Measurements from ENCODE around the gene EPHB2.
A peak's percentile ranks its signal among the peaks of the same experiment; 100 is the strongest.

The EPHB2 gene

DNA sequence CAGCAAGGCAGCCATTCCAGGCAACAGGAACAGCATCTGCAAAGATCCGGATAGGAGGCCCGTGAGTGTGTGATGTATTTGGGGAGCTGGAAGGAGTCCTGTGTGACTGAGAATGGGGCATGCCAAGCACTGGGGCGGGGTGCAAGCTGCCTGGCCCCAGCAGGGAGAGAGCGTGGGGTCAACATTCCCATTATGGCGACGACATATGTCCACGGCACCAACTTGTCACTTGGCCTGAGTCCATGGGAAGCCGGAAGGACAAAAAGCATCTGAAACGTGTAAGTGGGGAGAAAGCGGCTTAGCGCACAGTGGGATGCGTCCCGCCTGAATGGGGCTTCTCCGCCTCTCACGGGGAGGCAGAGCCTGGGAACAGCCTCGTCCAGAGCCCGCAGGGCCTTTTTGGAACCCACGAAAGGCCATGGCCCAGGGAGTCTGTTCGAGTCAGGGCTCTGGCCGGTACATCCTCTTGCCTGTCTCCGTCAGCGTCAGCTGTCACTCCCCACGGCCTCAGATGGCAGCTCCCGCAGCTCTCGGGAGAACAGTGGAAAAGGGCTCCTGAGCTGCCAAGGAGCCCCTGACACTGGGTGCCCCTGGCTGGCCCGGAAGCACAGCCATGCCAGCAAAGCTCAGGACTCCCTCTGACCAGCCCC, 12.4 kb downstream of the EPHB2 start:
- no peak for DNase-seq (ENCODE audit: low read depth)

DNA sequence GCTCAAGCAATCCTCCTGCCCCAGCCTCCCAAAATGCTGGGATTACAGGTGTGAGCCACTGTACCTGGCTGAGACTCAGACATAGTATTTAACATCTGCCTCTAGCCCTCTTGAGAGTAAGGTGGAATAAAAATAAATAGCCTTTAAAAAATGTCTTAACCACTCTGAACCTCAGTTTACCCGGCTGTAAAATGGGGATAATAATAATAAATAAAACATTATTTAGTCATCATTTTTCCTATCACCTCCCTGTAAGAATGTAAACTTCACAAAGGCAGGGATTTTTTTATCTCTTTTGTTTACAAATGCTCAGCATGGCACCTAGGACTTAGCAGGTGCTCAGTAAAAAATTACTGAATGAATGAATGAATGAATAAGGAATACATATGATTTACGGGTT, 17.2 kb downstream of the EPHB2 start:
- DNase-seq (ENCODE audit: low read depth) = no peak

DNA sequence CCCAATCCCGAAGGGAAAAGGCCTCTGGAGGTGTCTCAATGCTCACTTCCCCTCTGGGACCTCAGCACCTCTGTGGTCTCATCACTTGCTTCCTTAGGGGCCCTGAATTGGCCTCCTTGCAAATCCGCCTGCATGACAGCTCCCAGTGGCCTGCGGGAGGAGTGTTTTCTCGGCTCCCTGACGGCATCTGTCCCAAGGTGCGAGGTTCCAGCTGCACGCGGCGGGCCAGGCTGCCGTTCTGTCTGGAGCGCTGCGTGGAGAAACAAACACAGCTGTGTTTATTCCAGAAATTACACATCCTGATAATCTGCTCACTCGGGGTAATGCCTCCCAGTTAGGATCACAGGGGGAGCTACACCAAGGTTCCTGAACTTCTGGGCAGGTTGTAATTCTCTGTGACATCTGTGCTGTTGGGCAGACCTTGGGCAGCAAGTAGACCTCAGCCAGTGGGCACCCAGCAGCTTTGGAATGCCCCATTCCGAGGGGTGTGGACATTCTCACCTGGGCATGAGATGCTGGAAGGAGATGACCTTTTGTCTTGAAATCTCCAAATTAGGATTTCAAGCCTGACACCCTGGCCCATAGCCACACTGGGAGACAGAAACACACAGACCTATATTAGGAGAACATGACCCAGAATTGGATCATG, 18.2 kb downstream of the EPHB2 start:
- DNase-seq (ENCODE audit: low read depth) = no peak

DNA sequence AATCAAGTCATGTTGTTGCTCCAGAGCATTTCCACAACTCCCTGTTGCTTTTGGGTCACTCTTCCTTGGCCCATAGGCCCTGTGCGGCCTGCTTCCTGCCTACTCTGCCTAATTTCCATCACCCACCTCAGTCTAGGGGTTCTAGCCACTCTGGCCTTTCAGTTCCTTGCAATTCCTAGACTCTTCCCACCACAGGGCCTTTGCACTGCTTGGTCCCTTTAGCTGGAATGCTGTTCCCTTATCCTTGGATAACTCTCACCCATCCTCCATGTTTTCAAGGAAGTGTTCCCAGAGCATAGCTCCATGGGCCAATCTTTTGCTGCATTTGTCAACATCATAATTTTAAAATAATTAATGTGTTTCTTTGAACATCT, 18.7 kb downstream of the EPHB2 start:
- DNase-seq (ENCODE audit: low read depth) = no peak

DNA sequence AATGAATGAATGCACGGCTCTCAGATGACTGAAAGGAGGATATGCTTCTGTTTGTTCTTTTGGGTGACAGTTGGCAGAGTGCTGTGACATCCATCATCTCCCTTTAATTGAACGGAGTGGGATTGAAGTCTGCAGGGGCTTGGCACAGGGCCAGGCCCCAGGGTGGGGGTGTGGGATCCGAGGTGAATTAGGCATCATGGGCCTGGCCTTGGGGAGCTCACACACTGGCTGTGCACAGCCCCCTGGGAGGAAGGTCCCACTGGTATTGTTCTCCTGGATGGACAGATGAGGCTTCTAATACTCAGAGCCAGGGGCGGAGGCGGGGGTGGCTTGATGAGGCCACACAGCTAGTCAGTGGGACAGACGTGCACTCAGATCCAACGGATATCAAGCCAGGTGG, 19.3 kb downstream of the EPHB2 start:
- no peak for DNase-seq (ENCODE audit: low read depth)

DNA sequence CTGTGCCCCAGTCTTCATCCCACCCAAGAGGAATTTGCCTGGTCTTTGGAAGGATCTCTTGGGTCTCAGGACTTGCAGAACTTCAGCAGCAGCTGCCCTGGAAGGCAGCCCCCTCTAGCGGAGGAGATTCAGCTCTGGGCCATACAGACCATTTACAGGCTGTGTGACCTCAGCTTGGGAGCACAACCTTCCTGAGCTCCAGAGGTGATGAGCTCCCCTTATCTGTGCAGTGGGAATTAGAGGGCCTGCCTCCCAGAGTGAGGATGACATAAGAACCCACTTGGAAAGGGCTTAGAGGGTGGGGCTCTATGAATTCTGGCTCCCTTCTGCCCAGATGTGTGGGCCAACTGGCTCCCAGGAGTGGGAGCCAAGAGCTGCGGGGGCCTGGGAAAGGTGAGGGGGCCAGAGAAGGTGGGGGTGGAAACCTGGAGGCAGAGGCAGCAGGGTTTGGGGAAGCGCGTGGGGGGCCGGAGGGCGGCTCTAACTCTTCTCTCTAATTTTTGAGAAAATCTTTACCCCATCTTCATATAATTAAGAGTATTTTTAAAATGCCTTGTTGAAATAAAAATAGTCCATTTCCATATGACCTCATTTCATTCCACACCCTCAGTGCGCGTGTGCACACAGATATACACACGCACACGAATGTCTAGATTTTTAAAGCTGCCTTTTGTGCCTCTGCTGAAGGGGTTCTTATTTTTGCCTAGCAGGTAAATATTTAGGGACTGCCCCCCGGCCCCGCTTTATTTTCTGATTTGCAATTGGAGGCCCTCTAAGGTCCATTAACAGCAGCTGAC, 21.5 kb downstream of the EPHB2 start:
- DNase-seq (ENCODE audit: low read depth) = peak; percentile 47

DNA sequence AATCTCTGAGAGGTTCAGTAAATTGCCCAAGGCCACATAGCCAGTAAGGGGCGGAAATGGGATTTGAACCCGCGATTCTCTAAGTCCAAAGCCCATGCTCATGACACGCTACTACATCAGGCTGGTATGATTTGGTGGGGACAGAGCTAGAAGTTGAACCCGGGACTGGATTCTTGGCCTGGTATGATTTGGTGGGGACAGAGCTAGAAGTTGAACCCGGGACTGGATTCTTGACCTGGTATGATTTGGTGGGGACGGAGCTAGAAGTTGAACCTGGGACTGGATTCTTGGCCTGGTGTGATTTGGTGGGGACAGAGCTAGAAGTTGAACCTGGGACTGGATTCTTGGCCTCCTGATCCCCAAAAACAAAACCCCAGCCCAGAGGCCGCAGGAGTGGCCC, 23.0 kb downstream of the EPHB2 start:
- no peak for DNase-seq (ENCODE audit: low read depth)

DNA sequence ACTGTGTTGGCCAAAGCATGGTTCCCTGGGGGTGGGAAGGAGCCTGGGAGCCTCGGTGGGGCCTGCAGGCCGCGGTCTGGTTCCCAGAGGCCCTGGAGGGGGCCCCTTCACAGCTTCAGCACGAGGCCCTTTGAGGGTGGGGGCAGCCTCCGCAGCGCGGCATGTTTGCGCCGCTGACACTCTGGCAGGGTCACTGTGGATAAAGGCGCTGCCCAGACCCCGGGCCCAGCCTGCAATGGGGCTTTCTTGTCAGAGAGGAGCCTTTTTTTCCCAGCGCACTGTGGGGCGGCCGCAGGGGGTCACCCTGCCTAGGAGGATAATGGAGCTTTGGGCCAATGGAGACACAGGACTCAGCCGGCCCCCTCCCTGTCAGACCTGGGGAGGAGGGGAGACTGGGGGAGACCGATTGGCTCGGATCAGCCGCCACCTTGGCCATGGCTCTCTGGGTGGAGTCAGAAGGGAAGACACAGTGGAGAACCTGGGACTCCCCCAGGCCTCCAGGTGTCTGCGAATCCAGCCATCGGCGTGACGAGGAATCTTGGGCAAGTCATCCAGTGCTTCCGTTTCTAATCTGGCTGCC, 26.0 kb downstream of the EPHB2 start:
- DNase-seq (ENCODE audit: low read depth) = no peak

DNA sequence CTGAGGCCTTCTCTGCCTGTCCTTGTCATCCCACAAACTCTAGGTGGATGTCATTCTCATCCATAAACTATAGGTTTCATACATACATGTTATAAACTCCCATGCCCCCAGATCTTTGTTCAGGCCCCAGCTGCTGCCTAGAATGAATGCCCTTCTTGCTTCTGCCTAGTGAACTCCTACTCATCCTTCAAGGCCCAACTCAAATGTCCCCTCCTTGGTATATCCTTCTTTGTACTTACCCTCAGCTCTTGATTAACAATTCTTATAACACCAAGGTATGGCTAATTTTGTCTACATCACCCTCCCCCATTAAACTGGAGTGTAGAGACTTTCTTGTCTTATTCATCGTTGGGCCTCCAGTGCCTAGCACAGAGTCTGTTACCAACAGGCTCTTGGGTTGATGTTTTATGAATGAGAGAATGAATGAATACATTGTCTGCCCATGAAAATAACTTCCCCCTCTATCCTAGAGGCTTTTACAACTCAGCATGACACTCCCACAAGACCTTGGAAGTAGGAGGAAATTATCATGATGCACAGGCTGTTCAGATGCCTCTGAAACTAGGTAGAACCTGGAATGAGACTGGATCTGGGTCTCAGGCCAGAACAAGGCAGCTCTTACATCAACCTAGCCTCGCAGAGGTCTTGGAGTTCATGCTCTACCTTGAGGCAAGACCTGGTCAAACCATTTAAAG, 26.9 kb downstream of the EPHB2 start:
- DNase-seq (ENCODE audit: low read depth) = peak; percentile 70

DNA sequence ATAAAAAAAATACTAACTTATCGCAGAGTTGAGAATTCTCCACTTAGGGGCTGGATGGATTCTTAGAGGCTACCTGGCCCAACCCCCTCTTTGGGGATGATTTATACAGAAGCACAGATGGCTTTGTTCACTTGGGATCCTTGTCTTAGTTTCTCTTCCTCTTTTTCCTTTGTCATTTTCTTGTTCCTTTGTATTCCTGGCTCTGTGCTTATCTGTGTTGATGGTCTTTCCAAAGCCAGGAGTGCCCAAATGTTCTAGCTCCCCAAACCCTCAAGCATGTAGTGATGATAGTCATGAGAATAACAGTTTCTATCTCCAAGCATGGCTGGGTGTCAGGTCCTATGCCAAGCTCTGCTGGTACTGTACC, 27.4 kb downstream of the EPHB2 start:
- no peak for DNase-seq (ENCODE audit: low read depth)

DNA sequence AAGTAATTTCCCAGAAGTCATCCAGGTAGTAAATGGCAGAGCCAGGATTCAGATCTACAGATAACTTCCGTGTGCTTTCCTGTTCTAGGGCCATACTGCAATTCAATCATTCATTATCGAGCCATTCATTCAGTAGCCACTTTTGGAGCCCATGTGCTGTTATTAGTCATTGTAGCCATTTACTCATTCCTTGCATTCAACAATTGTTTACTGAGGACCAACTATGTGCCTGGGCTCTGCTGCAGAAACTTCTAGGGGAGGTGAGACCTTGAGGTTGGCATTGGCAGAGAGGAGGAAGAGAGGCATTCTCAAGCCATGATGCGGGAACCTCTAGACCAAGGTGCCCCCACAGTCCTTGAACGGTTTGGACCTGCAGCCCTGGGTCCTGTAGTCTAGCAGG, 27.9 kb downstream of the EPHB2 start:
- DNase-seq (ENCODE audit: low read depth) = peak; percentile 39

DNA sequence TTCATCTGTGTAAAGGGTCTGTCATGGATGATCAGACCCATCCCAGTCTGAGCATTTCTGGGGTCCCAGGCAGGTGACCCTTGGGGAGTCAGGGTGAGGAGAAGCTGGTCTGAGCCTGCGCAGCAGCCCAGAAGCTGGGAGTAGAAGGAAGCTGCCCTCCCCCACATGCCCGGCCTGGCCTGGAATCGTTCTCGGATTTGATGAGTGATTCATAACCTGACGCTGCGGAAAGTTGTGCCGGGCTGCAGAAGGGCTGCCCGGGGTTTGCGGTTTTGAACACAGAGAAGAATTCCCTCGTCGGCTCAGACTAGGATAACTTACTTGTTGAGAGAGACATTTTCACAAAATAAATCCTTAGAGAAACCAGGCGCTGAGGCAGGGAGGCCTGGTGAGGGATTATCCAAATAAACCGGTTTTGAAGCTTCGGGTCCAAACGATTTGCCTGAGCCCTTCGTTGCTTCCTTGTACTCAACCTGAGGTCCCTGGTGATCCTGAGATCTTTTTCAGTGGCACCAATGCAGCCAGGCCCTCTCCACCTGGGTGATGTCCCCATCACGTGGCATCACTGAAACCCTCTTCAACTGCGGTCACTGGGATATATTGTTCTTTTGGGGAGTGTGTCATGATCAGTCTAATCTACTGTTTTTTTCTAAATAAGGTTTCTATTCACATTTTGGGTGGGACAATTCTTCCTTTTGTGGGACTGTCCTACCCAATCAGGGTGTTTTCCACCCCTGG, 29.2 kb downstream of the EPHB2 start:
- peak; percentile 97 for DNase-seq (ENCODE audit: low read depth)

DNA sequence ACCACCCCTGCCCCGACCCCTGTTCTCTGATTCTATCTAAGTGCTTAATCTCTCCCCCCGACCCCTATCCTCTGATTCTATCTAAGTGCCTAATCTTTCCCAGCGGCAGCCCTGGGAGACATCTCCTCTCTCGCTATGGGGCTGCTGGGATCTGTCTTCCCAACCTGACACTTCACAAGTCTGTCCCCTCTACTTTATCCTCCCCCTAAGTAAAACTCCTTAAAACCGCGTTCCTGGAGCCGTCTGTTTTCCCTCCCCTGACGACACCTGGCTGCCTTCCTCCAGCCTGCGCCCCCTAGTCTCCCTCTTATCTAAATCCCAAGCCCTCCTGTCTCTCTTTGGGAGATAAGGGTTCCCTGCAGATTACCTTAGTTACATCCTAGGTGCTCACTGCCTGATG, 30.5 kb downstream of the EPHB2 start:
- DNase-seq (ENCODE audit: low read depth) = peak; percentile 51

DNA sequence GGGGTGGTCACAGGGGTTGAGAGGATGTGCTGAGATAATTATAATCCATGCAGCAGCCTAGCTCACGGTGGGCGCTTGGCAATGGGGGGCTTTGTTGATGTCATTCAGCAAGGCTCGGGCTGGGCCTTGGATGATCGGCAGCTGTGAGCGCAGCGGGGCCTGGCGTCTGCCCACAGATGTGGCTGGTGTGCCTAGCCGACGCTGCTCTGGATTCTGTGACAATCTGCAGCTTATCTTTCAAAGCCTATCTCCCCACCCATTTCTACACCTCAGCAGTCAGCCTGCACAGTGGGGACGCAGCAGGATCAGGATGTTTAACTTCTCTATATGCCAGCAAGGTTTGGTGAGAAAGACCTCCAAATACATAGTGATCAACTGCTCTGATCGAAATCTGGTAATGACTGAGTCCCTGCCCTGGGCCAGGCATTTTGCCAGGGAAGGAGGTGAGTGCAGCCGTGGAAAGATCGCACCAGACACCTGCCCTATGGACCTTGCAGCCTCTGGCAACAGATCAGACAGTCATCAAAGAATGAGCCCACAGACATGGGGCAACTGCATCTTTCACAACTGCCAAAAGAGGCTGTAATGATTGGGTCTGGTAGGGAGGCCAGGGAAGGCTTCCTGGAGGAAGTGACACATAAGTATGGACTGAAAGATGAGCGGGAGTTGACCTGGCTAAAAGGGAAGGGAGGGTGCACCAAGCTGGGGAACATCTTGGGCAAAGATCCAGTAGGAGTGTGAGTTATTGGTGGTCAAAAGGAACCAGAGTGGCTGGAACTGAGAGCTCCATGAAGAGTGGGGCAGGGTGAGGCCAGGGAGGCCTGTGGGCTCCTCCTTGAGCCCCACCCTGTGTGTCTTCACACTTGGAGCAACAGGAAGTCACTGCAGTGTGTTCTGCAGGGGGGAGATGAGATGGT, 35.3 kb downstream of the EPHB2 start:
- DNase-seq (ENCODE audit: low read depth) = peak; percentile 97

DNA sequence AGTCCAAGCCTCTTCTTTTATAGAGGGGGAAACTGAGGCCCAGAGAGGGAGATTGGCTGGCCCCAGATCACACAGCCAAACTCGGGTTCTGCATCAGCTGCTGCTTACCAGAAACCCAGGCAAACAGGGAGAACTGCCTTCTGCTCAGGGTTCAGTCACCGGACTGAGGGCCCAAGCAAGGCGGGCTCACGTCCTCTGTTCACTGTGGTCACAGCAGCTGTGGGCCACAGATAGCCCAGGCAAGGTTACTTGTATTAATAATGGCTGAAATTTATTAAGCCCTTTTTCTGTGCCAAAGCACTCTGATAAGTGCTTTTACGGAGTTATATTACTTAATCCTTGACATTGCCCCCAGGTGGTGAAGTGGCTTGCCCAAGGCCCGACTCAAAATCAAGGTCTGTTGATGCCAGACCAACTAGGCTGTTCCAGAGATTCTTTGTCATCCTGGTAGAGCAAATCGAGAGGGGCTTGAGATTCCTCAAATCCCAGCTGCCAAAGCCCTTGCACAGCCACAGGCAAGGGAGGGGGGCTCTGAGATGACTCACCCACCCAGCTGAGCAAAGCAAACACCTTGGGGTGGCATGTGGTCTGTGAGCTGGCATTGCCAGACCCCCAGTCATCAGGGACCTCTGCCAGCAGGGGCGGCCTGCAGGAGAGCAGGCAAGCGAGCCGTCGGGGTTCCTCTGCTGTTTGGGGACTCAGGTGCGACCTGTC, 36.5 kb downstream of the EPHB2 start:
- peak; percentile 82 for DNase-seq (ENCODE audit: low read depth)

DNA sequence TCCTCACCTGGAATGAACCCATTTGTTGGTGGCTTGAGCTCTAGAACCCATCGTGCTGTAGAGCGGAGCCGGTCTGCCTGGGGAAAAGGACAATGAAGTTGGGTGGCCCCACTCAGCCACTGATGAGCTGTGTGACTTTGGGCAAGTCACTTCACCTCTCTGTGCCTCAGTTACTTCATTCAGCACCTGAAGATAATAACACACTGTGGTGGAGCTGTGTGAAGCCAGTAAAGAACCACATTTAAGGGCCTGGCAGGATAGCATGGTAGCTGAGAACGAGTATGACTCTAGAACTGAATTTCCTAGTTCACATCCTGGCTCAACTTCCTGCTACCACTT, 37.1 kb downstream of the EPHB2 start:
- no peak for DNase-seq (ENCODE audit: low read depth)

DNA sequence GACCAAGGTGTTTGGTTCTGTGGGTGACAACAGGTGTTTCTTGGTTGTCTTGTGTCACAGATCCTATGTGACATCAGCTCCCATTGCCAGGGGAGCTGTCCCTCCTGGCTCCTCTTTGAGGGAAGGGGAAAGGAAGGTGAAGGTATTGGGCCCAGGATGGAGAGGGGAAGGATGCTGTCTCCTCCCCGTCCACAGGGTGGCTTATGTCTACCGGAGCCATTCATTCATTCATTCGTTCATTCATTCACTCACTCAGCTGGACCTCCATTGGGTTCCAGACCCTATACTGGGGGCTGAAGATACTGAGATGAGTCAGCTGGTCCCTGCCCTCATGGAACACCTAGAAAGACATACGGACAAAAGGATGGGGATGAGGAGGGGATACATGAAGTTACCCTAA, 38.9 kb downstream of the EPHB2 start:
- DNase-seq (ENCODE audit: low read depth) = no peak

DNA sequence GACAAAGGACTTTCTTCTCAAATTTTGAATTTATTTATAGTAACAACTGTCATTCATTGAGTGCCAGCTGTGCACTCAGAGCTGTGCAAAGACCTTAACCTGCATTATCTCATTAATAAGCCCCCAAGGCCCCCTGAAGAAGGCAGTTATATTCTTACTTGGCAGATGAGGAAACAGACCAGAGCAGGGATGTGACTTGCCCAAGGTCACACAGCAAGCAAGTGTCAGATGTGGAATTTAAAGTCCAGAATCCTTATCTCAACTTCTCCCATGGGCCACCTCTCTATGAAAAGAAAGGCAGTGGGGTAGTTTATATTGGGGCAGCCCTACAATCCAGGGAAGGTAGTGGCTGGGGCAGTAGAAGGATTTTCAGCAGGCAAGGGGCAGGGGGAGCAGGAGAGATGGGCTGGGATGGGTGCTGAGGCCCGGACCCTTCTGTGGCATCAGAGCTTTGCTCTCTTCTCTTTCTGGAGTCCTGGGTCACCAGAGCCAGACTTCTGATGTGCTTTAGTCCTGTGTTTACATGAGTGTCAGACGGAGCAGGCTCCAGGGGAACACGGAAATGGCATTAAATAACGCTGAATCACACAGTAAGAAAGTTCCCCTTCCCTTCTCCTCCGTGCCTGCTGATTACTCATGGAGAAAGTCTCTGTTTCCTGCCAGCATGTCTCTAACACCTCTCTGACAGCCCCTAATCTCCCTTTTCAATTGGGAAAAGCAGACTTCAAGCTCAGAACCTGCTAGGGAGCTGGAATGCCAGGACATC, 39.5 kb downstream of the EPHB2 start:
- peak; percentile 97 for DNase-seq (ENCODE audit: low read depth)

DNA sequence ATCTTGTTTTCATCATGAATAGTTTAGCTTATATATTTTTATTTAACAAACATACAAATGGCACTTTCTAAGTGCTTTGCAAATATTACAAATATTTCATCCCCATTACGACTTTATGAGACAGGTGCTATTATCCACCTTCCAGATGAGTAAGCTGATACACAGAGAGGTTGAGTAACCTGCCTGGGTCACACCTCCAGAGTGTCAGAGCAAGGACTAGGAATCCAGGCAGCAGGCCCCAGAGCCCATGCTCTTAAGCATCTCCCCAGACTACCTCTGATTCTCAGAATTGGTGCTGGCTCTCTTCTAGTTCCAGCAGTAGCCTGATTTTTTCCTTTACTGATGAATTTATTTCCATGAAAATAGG, 40.0 kb downstream of the EPHB2 start:
- DNase-seq (ENCODE audit: low read depth) = no peak
